Measurements from ENCODE around the gene SSC5D. TPM values are rescaled to one million over a fixed set of nuclear protein-coding genes. Genes with fewer than 3 reads are reported as not detected.
"Not testable (repeated sequence)": the region's sequence is repeated elsewhere in the genome, so short reads cannot be mapped to it uniquely, and the experiment has no call there.

Gene SSC5D
- total RNA-seq, 4 donors from 2014 or later, result 2.8 to 10.3 (median 5.0) TPM

- H3K4me3 ChIP-seq, result no peak overlapping the region
- peak overlapping the region in 3 of 4 donors; percentile 33 to 57 (median 42) for H3K27ac ChIP-seq
- TF ChIP-seq CTCF (IDR thresholded peaks at IDR 0.05) (no peak), POLR2A (IDR thresholded peaks at IDR 0.05) (no peak)
- no peaks in the 10 kb centered on the region for H3K9me3 ChIP-seq
- no peak for DNase-seq
- no peaks in the 10 kb centered on the region for H3K4me1 ChIP-seq
- no peaks in the 10 kb centered on the region for H3K36me3 ChIP-seq
- no peaks in the 10 kb centered on the region for H3K27me3 ChIP-seq
These were observed 4.9 kb downstream of the SSC5D start for GRCh38 chr19:55493052-55493644.

GRCh38 chr19:55493645-55494171 is 5.5 kb downstream of the SSC5D start:
- TF ChIP-seq CTCF (IDR thresholded peaks at IDR 0.05) (no peak), POLR2A (IDR thresholded peaks at IDR 0.05) (no peak)
- H3K36me3 ChIP-seq, result no peaks in the 10 kb centered on the region
- H3K9me3 ChIP-seq, result no peaks in the 10 kb centered on the region
- DNase-seq, result no peak
- no peaks in the 10 kb centered on the region for H3K27me3 ChIP-seq
- no peak overlapping the region for H3K4me3 ChIP-seq
- peak overlapping the region; percentile 33 to 57 (median 45) for H3K27ac ChIP-seq
- H3K4me1 ChIP-seq, result no peaks in the 10 kb centered on the region

GRCh38 chr19:55494172-55494761 is 6.0 kb downstream of the SSC5D start:
- Histone ChIP-seq H3K4me1 (no peaks in the 10 kb centered on the region), H3K36me3 (no peaks in the 10 kb centered on the region), H3K9me3 (no peaks in the 10 kb centered on the region), H3K27ac (peak overlapping the region; percentile 33 to 57 (median 42)), H3K27me3 (no peaks in the 10 kb centered on the region), H3K4me3 (peak overlapping the region in 2 of 4 donors; percentile 2 to 17)
- no peak for DNase-seq
- no peak for TF ChIP-seq POLR2A (IDR thresholded peaks at IDR 0.05)
- no peak for TF ChIP-seq CTCF (IDR thresholded peaks at IDR 0.05)

- Histone ChIP-seq H3K4me1 (no peaks in the 10 kb centered on the region), H3K27ac (no peak overlapping the region), H3K9me3 (no peaks in the 10 kb centered on the region), H3K36me3 (no peaks in the 10 kb centered on the region), H3K4me3 (no peak overlapping the region), H3K27me3 (no peaks in the 10 kb centered on the region)
- DNase-seq, result no peak
- TF ChIP-seq POLR2A (IDR thresholded peaks at IDR 0.05) (no peak), CTCF (IDR thresholded peaks at IDR 0.05) (no peak)
These were observed 7.6 kb downstream of the SSC5D start for GRCh38 chr19:55495646-55496349.

GRCh38 chr19:55496820-55497219 is 8.6 kb downstream of the SSC5D start:
- H3K9me3 ChIP-seq, DNase-seq, H3K4me1 ChIP-seq, H3K36me3 ChIP-seq, H3K27ac ChIP-seq, H3K27me3 ChIP-seq, H3K4me3 ChIP-seq: not testable (repeated sequence)

- TF ChIP-seq CTCF (IDR thresholded peaks at IDR 0.05) (no peak), POLR2A (IDR thresholded peaks at IDR 0.05) (no peak)
- Histone ChIP-seq H3K4me3 (no peak overlapping the region), H3K4me1 (no peaks in the 10 kb centered on the region), H3K36me3 (no peaks in the 10 kb centered on the region), H3K27ac (no peak overlapping the region), H3K27me3 (no peaks in the 10 kb centered on the region), H3K9me3 (no peaks in the 10 kb centered on the region)
- DNase-seq, result no peak
These were observed 9.5 kb downstream of the SSC5D start for GRCh38 chr19:55497763-55498162.

All from Peyer's patch (tissue), 4 donors.